Measurements from ENCODE around the gene ZNF285.

- TF ChIP-seq EZH2 (IDR thresholded peaks at IDR 0.05; ENCODE audit: borderline replicate concordance, low read depth, low read length, poor library complexity, severe bottlenecking), result no peak
- no peak for TF ChIP-seq CTCF (conservative IDR thresholded peaks at IDR 0.05; ENCODE audit: low read depth, low read length)
Observed at GRCh38 chr19:44374789-44375188, 26.6 kb downstream of the ZNF285 start.

All from A673 (cell line).